Right lobe of liver (tissue), 6 donors: ENCODE measurements around the gene POMGNT1. TPM values are rescaled to one million over a fixed set of nuclear protein-coding genes. Genes with fewer than 3 reads are reported as not detected.

Source experiments
- ATAC-seq, 4 donors: fragments of 200-7000 bp; cut with Tn5 transposase; one replicate each; pipeline ENCODE4 v1.9.1; 2020; ENCODE audit warnings: mild to moderate bottlenecking in 4 of 4, moderate library complexity in 4 of 4
- DNase-seq, 3 donors: peaks; one replicate each; pipeline ENCODE4 v3.0.0-alpha.2; 2020
- H3K27ac ChIP-seq, 3 donors: fragments of 200-600 bp; one replicate each; pipeline ENCODE4 v1.8.0; 2022
- H3K27me3 ChIP-seq, 2 donors: fragments of 200-600 bp; one replicate each; pipeline ENCODE4 v1.8.0; 2022
- H3K36me3 ChIP-seq, 4 donors: fragments of 200-600 bp; sonication (generic) in 1 of 4; one replicate each; pipeline versions ENCODE4 v1.5.1 to v1.8.0; 2017 to 2022; ENCODE audit warnings: control low read depth in 1 of 4
- H3K4me1 ChIP-seq, 4 donors: fragments of 200-600 bp; sonication (generic) in 1 of 4; one replicate each; pipeline versions ENCODE4 v1.5.1 to v1.8.0; 2017 to 2022; ENCODE audit warnings: control low read depth in 1 of 4
- H3K4me3 ChIP-seq, 3 donors: fragments of 200-600 bp; one replicate each; pipeline ENCODE4 v1.8.0; 2022
- H3K9me3 ChIP-seq, 4 donors: fragments of 200-600 bp; sonication (generic) in 1 of 4; one replicate each; pipeline versions ENCODE4 v1.5.1 to v1.8.0; 2017 to 2022; ENCODE audit warnings: control low read depth in 1 of 4
- CTCF ChIP-seq, 4 donors: fragments of 200-600 bp in 3 of 4; fragments of 450-650 bp in 1 of 4; IDR thresholded peaks; one replicate each; pipeline versions ENCODE4 v1.5.1 to v1.8.0; 2016 to 2022; ENCODE audit warnings: antibody characterized with exemption in 4 of 4, mild to moderate bottlenecking in 2 of 4
- POLR2A ChIP-seq: fragments of 450-650 bp; IDR thresholded peaks from one replicate; pipeline ENCODE4 v1.6.1; 2017; ENCODE audit warnings: antibody characterized with exemption, mild to moderate bottlenecking
- WGBS: methylation state at CpG from one replicate; pipeline ENCODE4 v1.1.6; 2018; ENCODE audit warnings: low coverage, low lambda C conversion rate; ENCODE audit not compliant: insufficient coverage; ENCODE audit errors: missing lambda C conversion rate; 5-methylcytosine and 5-hydroxymethylcytosine counted together
- intact Hi-C, 2 donors: fragments of 100-400 bp; cut with DNase I; formaldehyde crosslinking; loops; one replicate each; pipeline versions ENCODE4 v1.11.2 to v1.14.1; 2022
- total RNA-seq, 6 experiments: library from RNA; depleted of rRNA in 2 of 6; stranded (reverse); fragments of >200 nt in 2 of 6; fragmentation: NEBNext Ultra II Directional in 3 of 6; extraction: Animal tissue kit (Norgen Biotek cat#: 25700) in 3 of 6; gene quantifications; one replicate each; pipeline versions ENCODE4 v1.1.0 to v1.2.4, GENCODE V29; 2016 to 2023
- donor health status: DM: no; HTN: yes; CAD: no.
- donor health status: DM: no; HTN: no; CAD: no.
- donor health status: DM: no; HTN: no; CAD: no.
- donor health status: DM: no; HTN: yes; CAD: no.
- donor health status: DM: no; HTN: yes; CAD: no.

POMGNT1 gene
- total RNA-seq, 6 experiments from 2014 or later: 26.9 to 47.4 (median 38.8) TPM

DNA sequence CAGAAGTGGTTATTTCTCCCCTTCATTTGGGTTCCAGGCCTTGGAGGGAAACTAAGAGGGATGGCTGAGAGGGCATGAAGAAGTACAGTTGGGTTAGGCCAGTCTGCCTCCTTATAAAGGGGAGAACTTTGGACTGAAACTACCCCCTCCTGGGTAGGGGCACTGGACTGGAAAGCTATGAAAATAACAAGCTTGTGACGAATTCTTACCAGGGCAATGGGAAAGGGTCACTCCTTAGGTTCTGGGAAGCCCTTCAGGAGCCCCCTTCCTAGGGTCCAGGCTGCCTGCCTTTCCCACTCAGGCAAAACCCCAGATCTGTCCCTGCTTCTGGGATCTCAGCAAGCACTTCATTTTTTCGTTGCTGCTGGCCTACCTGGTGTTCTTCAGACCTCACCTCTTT lies 12.2 kb downstream of the POMGNT1 start:
- Histone ChIP-seq H3K36me3 (peaks cover 0 to 4% (median 0%) of the 10 kb centered on the region in 4 donors), H3K27ac (no peak overlapping the region), H3K27me3 (no peaks in the 10 kb centered on the region), H3K4me3 (no peak overlapping the region), H3K4me1 (peaks cover 0 to 32% (median 5%) of the 10 kb centered on the region in 4 donors), H3K9me3 (no peaks in the 10 kb centered on the region)
- DNase-seq (no peak), ATAC-seq (no peak)
- TF ChIP-seq CTCF (IDR thresholded peaks at IDR 0.05) (no peak), POLR2A (no peak)
- WGBS: 100% methylated on average over 1 of the region's 2 CpGs
- intact Hi-C loops: no loop called here

DNA sequence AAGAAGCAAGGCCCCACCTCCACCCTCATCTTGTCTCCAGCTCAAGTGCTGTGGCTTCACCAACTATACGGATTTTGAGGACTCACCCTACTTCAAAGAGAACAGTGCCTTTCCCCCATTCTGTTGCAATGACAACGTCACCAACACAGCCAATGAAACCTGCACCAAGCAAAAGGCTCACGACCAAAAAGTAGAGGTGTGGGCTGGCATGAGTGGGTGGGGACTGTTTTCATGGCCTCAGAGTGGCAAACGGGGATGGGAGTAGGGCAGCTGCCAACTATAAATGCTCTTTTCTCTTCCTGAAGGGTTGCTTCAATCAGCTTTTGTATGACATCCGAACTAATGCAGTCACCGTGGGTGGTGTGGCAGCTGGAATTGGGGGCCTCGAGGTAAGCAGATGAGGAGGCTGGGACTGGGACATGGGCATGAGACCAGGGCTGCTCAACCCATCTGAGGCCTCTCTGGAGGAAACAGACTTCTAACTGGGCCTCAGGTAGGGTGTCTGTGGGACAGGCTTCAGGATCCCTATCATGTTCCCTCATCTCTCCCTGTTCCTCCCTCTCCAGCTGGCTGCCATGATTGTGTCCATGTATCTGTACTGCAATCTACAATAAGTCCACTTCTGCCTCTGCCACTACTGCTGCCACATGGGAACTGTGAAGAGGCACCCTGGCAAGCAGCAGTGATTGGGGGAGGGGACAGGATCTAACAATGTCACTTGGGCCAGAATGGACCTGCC lies 13.1 kb downstream of the POMGNT1 start:
- DNase-seq: no peak
- Histone ChIP-seq H3K9me3 (no peaks in the 10 kb centered on the region), H3K27ac (no peak overlapping the region), H3K4me3 (no peak overlapping the region), H3K4me1 (peaks cover 0 to 32% (median 5%) of the 10 kb centered on the region in 4 donors), H3K27me3 (no peaks in the 10 kb centered on the region), H3K36me3 (no peaks in the 10 kb centered on the region)
- no peak for ATAC-seq
- 47% methylated on average over 5 of the region's 7 CpGs for WGBS
- intact Hi-C loops: loop anchor here (5.0 kb wide), 1 partner anchor 148 kb away; no protein-coding TSS in a partner anchor
- TF ChIP-seq POLR2A: no peak
- TF ChIP-seq CTCF (IDR thresholded peaks at IDR 0.05): no peak

- WGBS: 89% methylated on average over 7 of the region's 12 CpGs
- DNase-seq: no peak
- TF ChIP-seq CTCF (IDR thresholded peaks at IDR 0.05) (no peak), POLR2A (no peak)
- Histone ChIP-seq H3K4me3 (no peak overlapping the region), H3K27ac (peak overlapping the region; percentile 71 to 84 (median 79)), H3K36me3 (no peaks in the 10 kb centered on the region), H3K27me3 (no peaks in the 10 kb centered on the region), H3K9me3 (no peaks in the 10 kb centered on the region), H3K4me1 (peaks cover 0 to 29% (median 5%) of the 10 kb centered on the region in 4 donors)
- intact Hi-C loops: loop anchor here (5.0 kb wide), 1 partner anchor 147 kb away; no protein-coding TSS in a partner anchor
- ATAC-seq: no peak
Measured at GRCh38 chr1:46183926-46184557, 14.2 kb downstream of the POMGNT1 start.

DNA sequence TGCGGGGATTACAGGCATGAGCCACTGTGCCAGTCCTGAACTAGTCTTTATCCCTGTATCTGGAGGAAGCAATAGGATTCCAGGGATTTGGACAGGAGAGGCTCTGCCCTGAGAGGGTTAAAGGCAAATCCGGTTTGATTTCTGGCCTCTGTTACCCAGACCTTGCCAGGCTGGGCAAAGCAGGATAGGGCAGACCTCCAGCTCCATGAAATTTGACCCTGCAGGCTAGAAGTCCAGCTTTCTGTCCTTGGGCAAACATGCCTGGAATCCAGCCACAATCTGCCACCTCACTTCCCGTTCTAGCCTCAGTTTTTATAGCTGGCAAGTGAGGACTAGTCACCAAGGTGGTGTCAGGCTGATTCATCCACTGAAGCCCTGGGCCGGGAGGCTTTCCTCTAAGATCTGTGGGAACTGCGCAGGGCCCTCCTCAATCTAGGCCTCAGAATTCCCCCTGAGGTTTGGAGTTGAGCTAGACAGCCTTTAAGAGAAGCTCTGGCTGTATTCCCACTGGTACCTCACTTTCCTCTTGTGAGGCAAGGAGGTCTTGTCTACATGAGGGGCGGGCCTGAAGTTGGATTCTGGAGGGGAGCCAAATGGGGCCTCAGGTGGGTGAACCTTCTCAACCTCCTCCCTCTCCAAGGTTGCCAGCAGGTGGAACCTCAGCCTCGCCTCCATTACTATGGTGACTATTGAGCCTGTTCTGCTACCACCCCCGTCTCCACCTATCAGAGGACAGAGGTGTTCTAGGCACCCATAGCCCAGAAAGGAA lies 15.0 kb downstream of the POMGNT1 start:
- ATAC-seq: peak; percentile 82 to 90 (median 88)
- no peak for TF ChIP-seq CTCF (IDR thresholded peaks at IDR 0.05)
- peak; percentile 84 for TF ChIP-seq POLR2A
- Histone ChIP-seq H3K36me3 (no peaks in the 10 kb centered on the region), H3K4me1 (peaks cover 0 to 21% (median 5%) of the 10 kb centered on the region in 4 donors), H3K4me3 (no peak overlapping the region), H3K27ac (peak overlapping the region; percentile 71 to 84 (median 79)), H3K27me3 (no peaks in the 10 kb centered on the region), H3K9me3 (no peaks in the 10 kb centered on the region)
- 25% methylated on average over 4 of the region's 8 CpGs for WGBS
- intact Hi-C loops: loop anchor here (5.0 kb wide), 1 partner anchor 146 kb away; no protein-coding TSS in a partner anchor
- peak; percentile 84 to 95 (median 88) for DNase-seq
